SIG-M5 treated with dmso at 0.1 percent for 504 hours (cell line): ENCODE data around the gene ACER2.
"Not testable (repeated sequence)": the region's sequence is repeated elsewhere in the genome, so short reads cannot be mapped to it uniquely, and the experiment has no call there.

Source experiments
- DNase-seq: peaks from one replicate; lab custom pipeline; 2025; ENCODE audit not compliant: unreplicated experiment; lab: John Stamatoyannopoulos, UW

Gene ACER2

DNA sequence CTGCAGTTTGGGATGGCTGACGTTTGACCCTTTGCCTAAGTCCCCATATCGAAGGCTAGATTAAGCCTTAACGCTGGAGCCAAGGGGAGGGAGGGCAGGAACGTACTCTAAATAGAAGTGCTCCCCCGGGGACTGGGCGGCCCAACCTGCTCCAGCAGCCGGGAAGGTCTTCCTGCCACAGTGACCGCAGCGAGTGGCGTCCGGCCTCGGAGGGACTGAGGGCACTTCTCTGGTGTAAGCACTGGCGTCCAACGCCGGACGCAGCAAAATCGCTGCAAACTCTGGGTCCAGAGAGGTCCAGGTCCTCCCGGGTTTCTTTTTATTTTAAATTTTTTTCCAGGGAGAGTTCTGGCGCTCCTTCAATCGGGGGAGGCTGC is 505 bp upstream of the ACER2 start:
- DNase-seq = no peak

DNA sequence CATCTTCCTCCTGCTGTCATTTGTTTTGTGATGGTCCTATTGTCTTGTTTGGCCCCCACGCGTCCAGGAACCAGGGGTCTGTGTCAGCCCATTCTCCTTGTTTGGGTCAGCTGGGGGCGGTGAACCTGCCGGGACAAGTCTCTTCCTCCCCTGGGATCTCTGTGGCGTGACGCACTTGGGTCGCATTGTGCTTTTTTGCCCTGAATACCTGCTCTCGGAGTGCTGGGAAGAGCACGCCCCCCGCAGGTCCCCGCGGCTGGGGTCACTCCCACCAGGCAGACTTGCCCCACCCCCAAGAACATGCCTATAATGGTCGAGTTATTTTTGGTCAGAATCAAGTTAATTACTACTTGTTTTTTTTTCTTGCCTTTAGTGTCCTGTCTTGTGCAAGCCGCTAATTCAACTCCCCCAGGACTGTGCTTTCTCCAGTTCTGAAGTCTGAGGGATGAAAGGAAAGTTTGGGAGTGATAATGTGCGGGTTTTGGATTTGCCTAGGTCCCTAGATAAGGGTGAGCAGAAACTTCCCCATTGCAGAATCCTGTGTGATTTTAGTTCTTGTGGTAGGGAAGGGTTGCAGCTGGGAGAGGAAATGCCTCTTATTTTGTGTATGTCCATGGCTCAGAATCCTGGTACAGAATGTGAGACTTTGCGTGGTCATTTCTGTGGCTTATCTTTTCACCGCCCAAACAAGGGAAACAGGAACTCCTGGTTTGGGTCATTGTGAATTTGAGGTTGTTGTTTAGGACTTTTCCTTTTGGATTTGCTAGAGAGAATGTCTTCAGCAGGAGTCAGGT is 789 bp downstream of the ACER2 start:
- DNase-seq = no peak

DNA sequence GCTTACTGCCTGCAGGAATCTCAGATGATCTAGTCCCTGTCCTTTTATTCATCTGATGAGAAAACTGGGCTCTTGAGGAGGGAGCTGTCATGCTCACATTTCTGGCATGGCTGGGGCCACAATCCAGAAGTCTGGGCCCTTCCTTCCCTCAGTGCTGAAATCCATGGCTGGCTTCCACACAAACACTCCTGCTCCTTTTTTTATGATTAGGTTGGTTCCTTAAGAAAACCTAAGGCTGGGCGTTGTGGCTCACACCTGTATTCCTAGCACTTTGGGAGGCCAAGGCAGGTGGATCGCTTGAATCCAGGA is 1.3 kb downstream of the ACER2 start:
- DNase-seq = no peak

GRCh38 chr9:19410594-19410993 is 1.8 kb downstream of the ACER2 start:
- DNase-seq = no peak

DNA sequence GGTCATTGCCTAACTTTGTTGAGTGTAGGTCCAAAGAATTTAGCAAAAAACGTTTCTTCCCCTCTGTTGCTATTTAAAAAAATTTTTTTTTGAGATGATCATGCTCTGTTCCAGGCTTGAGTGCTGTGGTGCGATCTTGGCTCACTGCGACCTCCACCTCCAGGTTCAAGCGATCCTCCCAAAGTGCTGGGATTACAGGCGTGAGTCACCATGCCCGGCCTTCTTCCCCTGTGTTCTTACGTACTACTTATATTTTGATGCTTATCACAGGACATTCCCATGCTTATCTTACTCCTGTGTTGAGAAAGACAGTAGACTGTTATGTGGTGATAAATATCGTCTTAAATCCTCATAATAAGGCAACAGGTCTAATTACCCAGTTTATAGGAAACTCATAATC is 2.5 kb downstream of the ACER2 start:
- DNase-seq = no peak

DNA sequence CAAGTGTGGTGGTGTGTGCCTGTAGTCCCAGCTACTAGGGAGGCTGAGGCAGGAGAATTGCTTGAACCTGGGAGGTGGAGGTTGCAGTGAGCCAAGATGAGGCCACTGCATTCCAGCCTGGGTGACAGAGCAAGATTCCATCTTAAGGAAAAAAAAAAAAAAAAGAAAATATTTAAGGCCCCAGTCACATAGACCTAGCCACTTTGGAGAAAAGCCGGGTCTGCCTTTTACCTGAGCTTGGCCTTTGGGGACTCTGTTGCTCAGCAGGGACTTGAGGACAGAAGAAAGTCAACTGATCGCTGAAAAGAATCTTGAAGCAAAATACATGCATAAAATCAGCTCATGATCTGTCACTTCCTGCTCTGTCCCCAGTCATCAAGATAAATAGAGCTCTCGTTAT is 4.6 kb downstream of the ACER2 start:
- not testable (repeated sequence) for DNase-seq

DNA sequence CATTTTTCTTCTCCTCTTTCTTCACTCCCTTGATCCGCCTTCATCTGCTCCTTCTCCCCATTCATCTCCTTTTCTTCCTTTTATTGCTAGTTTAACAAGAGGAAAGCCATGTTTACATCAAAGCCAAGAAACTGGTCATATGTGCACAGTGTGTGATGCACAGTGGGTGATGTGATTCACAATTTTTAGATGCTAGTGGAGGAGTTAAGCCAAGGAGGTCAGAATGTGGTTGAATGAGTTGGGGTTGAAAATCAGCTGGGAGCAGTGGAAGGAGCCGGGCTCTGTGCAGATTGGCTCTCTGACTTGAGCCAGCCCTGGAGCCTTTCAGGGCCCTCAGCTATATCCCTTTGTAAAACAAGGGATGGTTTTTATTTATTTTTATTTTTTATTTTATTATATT is 7.3 kb downstream of the ACER2 start:
- no peak for DNase-seq

GRCh38 chr9:19420877-19421276 is 12.1 kb downstream of the ACER2 start:
- no peak for DNase-seq

- no peak for DNase-seq
Observed at GRCh38 chr9:19423163-19423562, 14.4 kb downstream of the ACER2 start.

- no peak for DNase-seq
Observed at GRCh38 chr9:19424176-19424779, 15.5 kb downstream of the ACER2 start.

DNA sequence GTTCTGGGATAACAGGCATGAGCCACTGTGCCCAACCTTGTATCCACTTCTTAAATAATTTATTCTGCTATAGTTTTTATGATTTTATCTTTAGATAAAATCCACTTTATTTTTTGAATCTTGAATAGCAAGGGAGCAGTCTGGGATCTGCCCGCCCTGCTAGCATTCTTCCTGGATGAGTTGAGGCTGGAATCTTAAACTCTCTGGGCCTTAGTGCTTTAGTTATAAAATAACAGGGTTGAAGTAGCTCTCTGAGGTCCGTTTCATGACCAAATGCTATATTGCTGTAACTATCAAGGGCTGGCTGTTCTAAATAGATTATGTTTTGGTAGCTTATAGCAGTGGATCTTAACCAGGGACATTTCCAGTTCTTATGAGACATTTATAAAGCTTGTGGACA is 20.8 kb downstream of the ACER2 start:
- no peak for DNase-seq

GRCh38 chr9:19430201-19430760 is 21.5 kb downstream of the ACER2 start:
- no peak for DNase-seq

DNA sequence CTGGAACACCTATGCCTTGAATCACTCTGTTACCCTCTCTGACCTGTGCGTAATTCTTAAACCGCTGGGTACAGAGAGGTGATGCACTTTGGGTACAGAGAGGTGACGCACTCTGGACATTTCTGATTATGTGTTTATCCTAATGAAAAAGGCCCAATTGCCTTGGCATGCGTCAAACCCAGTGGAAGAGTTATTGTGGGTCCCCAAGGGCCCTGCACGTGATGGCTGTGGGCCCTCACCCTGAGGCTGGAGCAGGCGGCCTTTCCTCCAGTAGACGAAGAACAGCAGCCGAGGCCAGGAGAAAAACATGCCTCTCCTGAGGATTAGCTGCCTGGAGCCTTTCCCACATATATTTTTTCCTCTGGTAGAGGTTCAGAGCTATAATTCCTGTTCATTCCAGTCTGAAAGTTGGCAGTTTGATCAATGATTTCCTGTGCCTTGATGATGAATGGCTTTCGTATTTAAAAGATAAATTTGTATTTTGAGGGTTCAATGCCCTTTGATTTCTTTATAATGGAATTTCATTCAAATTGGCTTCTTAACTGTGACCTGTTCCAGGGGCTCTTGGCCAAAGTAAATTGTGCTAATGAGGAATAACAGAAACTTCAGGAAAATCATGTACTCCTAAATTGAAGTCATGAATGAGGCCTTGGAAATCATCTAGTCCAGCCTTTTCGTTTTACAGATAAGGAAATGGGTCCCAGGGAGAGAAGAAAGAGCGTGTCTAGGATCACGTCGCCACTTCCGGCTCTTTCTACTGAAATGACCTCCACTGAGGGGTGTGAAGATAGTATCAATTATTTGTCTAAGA is 22.8 kb downstream of the ACER2 start:
- DNase-seq = no peak

- DNase-seq = no peak
Observed at GRCh38 chr9:19432473-19432872, 23.7 kb downstream of the ACER2 start.

DNA sequence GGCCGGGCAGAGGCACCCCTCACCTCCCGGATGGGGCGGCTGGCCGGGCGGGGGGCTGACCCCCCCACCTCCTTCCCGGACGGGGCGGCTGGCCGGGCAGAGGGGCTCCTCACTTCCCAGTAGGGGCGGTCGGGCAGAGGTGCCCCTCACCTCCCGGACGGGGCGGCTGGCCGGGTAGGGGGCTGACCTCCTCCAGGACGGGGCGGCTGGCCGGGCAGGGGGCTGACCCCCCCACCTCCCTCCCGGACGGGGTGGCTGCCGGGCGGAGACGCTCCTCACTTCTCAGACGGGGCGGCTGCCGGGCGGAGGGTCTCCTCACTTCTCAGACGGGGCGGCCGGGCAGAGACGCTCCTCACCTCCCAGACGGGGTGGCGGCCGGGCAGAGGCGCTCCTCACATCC is 24.9 kb downstream of the ACER2 start:
- DNase-seq = not testable (repeated sequence)

GRCh38 chr9:19440376-19440775 is 31.6 kb downstream of the ACER2 start:
- DNase-seq = no peak

- DNase-seq = no peak
Observed at GRCh38 chr9:19440823-19441580, 32.2 kb downstream of the ACER2 start.

DNA sequence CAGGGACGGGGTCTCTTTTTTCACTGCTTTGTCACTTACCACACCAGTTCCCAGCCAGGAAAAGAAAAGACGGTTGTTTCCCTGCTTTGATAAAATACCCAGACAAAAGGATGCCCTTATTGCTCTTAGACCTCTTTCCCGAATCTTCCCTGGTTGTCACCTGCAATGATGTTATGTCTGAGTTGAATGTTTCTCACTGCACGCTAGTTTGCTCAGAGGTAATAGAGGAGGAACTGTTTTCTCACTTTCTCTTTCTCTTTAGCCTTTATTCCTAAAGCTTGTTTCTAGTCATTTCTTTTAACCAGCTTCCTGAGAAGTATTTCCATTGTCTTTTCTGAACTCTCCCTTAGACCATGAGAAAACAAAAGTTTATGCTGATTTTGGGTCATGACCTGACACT is 32.9 kb downstream of the ACER2 start:
- DNase-seq = no peak

GRCh38 chr9:19442240-19442639 is 33.4 kb downstream of the ACER2 start:
- DNase-seq = no peak

GRCh38 chr9:19445452-19445851 is 36.6 kb downstream of the ACER2 start:
- DNase-seq = no peak

DNA sequence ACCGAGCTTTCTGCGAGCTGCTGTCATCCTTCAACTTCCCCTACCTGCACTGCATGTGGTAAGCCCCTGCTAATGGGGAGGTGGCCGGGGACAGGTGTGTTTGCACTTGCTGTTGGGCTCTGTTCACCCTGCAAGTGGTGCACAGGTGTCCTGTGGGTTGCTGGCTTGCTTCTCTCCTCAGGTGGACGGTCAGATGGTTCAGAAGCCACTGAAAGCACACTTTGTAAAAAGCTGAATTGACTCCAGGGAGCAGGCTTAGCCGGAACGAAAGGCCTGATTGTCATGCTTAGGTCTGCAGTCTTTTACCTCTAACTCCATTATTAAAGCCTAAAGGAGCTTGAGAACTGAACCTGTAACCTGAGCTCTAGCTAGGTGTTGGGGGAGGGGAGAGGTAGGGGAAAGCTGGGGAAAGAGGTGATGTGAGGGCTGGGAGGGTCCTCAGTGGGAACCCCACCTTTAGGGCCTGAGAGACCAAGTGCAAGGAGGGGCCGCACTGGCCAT is 37.6 kb downstream of the ACER2 start:
- no peak for DNase-seq
